ENCODE results near the gene NEUROD2.

- TF ChIP-seq, protein P1, sequence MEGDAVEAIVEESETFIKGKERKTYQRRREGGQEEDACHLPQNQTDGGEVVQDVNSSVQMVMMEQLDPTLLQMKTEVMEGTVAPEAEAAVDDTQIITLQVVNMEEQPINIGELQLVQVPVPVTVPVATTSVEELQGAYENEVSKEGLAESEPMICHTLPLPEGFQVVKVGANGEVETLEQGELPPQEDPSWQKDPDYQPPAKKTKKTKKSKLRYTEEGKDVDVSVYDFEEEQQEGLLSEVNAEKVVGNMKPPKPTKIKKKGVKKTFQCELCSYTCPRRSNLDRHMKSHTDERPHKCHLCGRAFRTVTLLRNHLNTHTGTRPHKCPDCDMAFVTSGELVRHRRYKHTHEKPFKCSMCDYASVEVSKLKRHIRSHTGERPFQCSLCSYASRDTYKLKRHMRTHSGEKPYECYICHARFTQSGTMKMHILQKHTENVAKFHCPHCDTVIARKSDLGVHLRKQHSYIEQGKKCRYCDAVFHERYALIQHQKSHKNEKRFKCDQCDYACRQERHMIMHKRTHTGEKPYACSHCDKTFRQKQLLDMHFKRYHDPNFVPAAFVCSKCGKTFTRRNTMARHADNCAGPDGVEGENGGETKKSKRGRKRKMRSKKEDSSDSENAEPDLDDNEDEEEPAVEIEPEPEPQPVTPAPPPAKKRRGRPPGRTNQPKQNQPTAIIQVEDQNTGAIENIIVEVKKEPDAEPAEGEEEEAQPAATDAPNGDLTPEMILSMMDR (IDR thresholded peaks at IDR 0.05) = no peak
- TF ChIP-seq POLR2A (IDR thresholded peaks at IDR 0.05) = no peak
These were observed 31.3 kb upstream of the NEUROD2 start for GRCh38 chr17:39639043-39639442.
